NOMO-1 treated with dmso at 0.1 percent for 144 hours (cell line): ENCODE results near the gene NBPF3.
"Not testable (repeated sequence)": the region's sequence is repeated elsewhere in the genome, so short reads cannot be mapped to it uniquely, and the experiment has no call there.

Source experiments
- DNase-seq: peaks from one replicate; lab custom pipeline; 2025; ENCODE audit not compliant: unreplicated experiment; lab: John Stamatoyannopoulos, UW

The NBPF3 gene, protein sequence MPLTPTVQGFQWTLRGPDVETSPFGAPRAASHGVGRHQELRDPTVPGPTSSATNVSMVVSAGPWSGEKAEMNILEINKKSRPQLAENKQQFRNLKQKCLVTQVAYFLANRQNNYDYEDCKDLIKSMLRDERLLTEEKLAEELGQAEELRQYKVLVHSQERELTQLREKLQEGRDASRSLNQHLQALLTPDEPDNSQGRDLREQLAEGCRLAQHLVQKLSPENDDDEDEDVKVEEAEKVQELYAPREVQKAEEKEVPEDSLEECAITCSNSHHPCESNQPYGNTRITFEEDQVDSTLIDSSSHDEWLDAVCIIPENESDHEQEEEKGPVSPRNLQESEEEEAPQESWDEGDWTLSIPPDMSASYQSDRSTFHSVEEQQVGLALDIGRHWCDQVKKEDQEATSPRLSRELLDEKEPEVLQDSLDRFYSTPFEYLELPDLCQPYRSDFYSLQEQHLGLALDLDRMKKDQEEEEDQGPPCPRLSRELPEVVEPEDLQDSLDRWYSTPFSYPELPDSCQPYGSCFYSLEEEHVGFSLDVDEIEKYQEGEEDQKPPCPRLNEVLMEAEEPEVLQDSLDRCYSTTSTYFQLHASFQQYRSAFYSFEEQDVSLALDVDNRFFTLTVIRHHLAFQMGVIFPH

GRCh38 chr1:21439721-21440629 is at the start of gene NBPF3:
Gene NBPF3, plus strand, starts transcription at chr1:21440137. Its CDS starts 4,950 bp downstream, at chr1:21445087.
- no peak for DNase-seq

- no peak for DNase-seq
These were observed 48.4 kb upstream of the NBPF3 start for GRCh38 chr1:21391497-21391896.

DNA sequence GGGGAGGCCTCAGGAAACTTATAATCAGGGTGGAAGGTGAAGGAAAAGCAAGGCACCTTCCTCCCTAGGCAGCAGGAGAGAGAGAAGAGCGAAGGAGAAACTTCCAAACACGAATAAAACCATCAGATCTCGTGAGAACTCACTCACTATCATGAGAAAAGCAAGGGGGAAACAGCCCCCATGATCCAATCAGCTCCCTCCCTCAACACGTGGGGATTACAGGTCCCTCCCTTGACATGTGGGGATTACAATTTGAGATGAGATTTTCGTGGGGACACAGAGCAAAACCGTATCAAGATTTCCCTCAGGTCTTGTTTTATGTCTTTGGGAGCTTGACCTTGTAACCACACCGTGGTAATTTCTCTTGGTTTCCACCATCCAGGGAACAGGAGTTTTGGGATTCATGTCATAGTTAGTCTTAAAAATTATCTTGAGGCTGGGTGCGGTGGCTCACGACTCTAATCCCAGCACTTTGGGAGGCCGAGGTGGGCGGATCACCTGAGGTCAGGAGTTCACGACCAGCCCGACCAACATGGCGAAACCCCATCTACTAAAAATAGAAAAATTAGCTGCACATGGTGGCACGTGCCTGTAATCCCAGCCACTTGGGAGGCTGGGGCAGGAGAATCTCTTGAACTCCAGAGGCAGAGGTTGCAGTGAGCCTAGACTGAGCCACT is 47.2 kb upstream of the NBPF3 start:
- DNase-seq = no peak

- peak; percentile 1 for DNase-seq
These were observed 43.4 kb upstream of the NBPF3 start for GRCh38 chr1:21396516-21396915.

- DNase-seq = no peak
These were observed 42.1 kb upstream of the NBPF3 start for GRCh38 chr1:21397813-21398188.

DNA sequence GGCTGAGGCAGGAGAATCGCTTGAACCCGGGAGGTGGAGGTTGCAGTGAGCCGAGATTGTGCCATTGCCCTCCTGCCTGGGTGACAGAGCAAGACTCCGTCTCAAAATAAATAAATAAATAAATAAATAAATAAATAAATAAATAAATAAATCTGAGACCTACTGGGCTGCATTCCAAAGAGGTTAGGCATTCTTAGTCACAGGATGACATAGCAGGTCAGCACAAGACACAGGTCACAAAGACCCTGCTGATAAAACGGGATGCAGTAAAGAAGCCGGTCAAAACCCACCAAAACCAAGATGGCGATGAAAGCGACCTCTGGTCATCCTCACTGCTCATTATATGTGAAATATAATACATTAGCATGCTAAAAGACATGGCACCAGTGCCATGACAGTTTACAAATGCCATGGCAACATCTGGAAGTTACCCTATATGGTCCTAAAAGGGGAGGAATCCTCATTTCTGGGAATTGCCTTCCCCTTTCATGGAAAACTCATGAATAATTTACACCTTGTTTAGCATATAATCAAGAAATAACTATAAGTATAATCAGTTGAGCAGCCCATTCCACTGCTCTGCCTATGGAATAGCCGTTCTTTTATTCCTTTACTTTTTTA is 38.1 kb upstream of the NBPF3 start:
- DNase-seq = not testable (repeated sequence)

DNA sequence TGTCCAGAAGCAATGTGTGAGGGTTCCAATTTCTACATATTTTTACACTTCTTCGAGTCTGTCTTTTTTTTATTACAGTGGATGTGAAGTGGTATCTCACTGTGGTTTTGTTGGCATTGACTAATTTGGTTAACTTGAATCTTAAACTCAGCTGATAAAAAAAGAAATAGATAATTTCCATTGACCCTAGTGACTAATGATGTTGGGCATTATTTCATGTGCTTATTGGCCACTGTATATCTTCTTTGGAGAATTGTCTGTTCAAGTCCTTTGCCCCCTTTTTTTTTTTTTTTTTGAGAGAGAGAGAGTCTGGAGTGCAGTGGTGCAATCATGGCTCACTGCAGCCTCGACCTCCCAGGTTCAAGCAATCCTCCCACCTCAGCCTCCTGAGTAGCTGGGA is 33.3 kb upstream of the NBPF3 start:
- DNase-seq = no peak

- not testable (repeated sequence) for DNase-seq
These were observed 30.0 kb upstream of the NBPF3 start for GRCh38 chr1:21409897-21410296.

DNA sequence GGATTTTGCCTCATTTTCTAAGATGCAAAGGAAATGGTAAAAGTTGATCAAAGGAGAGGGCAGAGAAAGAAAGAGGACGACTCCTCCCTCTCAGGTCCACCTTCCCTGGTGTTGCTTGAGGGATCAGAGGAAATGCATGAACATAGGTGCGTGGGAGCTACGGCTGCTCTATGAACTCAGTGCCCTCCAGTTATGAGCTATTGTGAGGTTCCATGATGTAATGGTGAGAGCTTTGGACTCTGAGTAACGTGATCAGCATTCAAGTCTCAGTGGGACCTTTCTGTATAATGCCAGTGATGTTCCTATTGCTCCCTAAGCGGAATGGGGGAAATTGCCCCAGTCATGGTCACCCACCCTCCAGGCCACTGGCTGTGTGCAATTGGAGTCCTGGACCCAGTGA is 25.9 kb upstream of the NBPF3 start:
- DNase-seq = no peak

DNA sequence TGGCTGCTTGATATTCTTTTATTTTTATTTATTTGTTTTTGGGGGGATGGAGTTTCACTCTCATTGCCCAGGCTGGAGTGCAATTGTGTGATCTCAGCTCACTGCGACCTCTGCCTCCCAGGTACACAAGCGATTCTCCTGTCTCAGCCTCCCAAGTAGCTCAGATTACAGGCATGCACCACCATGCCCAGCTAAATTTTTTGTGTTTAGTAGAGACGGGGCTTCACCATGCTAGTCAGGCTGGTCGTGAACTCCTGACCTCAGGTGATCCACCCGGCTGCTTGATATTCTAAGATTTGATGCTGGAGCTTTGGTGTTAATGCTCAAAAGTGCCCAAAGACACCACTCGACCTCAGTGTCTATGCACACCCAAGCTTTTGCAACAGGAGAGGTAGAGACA is 19.6 kb upstream of the NBPF3 start:
- not testable (repeated sequence) for DNase-seq

DNA sequence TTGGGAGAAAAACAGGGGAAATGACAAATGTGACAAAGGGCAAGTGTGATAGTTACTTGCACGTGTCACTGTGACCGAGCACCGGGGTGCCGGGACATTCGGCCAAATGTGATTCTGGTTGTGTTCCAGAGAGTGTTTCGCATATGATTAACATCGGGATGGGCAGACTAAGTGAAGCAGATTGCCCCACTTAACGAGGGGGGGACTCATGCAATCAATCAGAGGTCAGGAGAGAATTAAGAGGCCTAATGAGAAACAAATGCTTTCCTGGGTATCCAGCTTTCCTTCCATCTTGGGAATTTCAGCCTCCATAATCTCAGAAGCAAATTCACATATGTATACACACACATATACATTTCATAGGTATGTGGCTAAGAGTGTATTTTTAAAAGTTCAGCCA is 18.6 kb upstream of the NBPF3 start:
- not testable (repeated sequence) for DNase-seq

DNA sequence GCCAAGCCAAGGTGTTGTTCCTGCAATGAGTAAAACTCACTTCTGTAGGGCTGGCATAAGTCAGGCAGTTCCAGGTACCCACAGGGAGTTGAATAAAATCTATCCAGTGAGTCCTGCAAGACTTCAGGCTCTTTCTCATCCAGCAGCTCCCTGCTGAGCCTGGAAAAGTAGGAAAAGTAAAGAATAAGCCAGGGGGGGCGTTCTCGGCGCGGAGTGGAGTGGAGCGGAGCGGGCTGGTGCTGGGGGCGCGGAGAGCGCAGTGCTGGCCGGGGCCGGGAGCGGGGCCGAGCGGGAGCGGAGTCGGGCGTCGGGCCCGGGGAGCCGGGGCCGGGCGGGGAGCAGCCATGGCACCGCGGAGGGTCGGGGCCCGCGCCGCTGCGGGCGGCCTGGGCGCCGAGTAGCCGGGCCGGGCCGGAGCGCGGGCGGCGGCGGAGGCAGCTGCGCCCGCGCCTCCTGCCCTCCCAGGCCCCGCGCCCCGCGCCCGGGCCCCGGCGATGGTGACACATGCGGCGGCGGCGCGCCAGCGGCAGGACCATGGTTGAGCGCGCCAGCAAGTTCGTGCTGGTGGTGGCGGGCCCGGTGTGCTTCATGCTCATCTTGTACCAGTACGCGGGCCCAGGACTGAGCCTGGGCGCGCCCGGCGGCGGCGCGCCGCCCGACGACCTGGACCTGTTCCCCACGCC is 12.0 kb upstream of the NBPF3 start:
- DNase-seq = not testable (repeated sequence)

GRCh38 chr1:21428481-21429073 is 11.4 kb upstream of the NBPF3 start:
- not testable (repeated sequence) for DNase-seq

GRCh38 chr1:21429210-21429609 is 10.7 kb upstream of the NBPF3 start:
- DNase-seq = not testable (repeated sequence)

DNA sequence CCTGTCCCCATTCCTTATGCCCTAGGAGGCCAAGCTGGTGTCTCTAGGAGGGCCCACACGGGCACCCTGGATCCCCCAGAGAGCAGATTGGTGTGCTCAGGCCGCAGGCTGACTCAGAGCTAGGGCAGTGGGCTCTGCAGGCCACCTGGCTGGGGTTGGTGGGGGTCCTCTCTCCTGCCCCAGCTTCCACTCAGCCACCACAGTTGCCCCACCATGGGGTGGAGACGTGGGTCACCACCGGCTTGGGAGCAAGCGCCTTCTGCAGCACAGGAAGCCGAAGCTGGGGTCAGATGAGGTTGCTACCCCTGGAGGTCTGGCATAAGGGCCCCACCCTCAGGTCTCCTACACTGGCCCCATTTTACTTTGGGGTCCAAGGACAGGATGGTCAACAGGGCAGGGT is 9.1 kb upstream of the NBPF3 start:
- DNase-seq = not testable (repeated sequence)

- no peak for DNase-seq
These were observed 5.5 kb upstream of the NBPF3 start for GRCh38 chr1:21434394-21434793.

DNA sequence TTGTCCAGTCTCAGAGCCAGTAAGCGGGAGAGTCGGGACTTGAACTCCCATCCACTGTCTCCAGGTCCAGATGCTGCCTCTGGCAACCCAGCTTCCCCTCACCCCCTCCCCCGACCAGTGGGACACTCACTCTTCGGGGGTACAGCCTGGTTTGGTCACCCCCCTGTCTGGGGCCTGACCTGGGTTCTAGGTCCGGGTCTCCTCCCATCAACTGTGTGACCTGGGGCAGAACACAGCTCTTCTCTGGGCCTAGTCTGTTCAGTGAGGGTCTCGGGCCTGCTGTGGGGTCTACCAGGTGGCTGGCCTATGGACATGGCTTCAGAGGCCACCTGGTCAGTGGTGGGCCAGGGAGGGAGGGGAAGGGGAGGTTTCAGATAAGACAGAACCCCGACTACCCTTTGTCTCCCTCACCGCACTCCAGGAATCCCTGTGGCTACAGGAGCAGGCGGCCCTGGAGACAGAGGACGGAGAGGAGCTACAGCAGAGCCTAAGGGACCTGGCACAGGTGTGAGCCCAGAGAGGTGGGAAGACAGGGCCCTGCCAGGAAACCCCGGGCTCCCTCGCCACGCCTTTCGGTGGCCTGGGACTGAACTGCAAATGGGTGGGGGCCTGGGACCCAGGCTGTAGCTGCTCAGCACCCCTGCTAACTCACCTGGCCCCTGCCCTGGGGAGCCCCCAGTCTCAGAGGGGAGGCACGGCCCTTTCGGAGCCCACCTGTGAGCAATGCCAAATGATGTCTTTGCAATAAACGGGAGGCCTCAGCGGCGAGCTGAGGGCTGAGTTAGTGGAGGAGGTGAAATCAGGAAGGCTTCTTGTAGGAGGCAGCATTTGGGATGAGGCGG is 4.1 kb upstream of the NBPF3 start:
- DNase-seq = no peak

DNA sequence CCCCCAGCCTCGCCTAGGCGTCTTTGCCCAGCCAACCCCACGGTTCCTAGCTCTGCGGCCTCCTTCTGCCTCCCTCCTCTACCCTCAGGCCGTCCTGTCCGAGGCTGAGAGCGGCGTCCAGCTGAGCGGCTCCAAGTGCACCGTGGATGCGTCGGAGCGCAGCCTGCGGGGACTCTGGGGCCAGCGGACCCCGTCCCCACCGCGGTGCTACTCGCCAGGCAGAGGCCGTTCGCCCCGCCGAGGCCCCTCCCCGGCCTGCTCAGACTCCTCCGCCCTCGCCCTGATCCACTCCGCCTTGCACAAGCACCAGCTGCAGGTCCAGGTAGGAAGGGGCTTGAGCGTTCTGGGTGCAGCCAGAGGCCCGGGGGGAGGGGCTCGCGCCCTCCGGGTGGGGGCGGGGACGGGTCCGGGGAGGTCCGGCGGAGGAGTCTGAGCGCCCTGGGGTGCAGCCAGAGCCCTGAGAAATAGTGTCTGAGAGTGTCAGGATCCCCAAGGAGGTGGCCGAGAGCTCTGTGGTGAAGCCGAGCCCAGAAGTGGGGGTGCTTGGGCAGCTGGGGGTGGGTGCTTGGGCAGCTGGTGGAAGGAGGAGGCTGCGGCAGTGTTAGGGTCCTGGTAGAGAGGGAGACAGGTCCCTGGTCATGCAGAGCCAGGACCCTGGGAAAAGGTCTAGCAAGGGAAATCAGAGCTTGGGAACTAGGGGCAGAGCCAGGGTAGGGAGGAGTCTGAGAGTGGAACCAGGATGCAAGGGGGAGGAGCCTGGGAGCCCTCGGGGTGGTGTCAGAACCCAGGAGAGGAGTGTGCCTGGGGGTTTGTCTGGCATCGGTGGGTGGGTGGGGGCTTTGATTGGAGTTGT is 3.2 kb upstream of the NBPF3 start:
- DNase-seq = peak; percentile 28
